Aorta (tissue), 5 donors: Measurements from ENCODE around the gene WNT7A. TPM values are rescaled to one million over a fixed set of nuclear protein-coding genes. Genes with fewer than 3 reads are reported as not detected.

ENCODE experiments used
- ATAC-seq: fragments of 200-7000 bp; cut with Tn5 transposase; one replicate; pipeline ENCODE4 v1.9.1; 2022; ENCODE audit warnings: moderate library complexity; ENCODE audit not compliant: low FRiP score
- DNase-seq, 2 donors: peaks; one replicate each; pipeline ENCODE4 v3.0.0-alpha.2; 2020
- H3K27ac ChIP-seq, 2 donors: one replicate each; pipeline ENCODE4 v1.5.1; 2013; ENCODE audit warnings: low read length in 2 of 2, mild to moderate bottlenecking in 2 of 2, moderate library complexity in 2 of 2, control low read depth in 1 of 2, inconsistent platforms in 1 of 2, low read depth in 1 of 2
- H3K27me3 ChIP-seq, 2 donors: one replicate each; pipeline ENCODE4 v1.6.1; 2013; ENCODE audit warnings: control low read depth in 1 of 2, low read length in 1 of 2, mild to moderate bottlenecking in 1 of 2, moderate library complexity in 1 of 2; ENCODE audit not compliant: insufficient read depth in 2 of 2, control insufficient read depth in 1 of 2
- H3K36me3 ChIP-seq, 2 donors: one replicate each; pipeline ENCODE4 v1.6.1; 2013; ENCODE audit warnings: control low read depth in 1 of 2, low read length in 1 of 2, mild to moderate bottlenecking in 1 of 2; ENCODE audit not compliant: insufficient read depth in 2 of 2, control insufficient read depth in 1 of 2
- H3K4me1 ChIP-seq, 2 donors: one replicate each; pipeline ENCODE4 v1.6.1; 2013; ENCODE audit warnings: low read length in 2 of 2, control low read depth in 1 of 2, mild to moderate bottlenecking in 1 of 2, moderate library complexity in 1 of 2; ENCODE audit not compliant: insufficient read depth in 2 of 2, control insufficient read depth in 1 of 2
- H3K4me3 ChIP-seq, 2 donors: one replicate each; pipeline ENCODE4 v1.5.1; 2013; ENCODE audit warnings: low read length in 2 of 2, control low read depth in 1 of 2, mild to moderate bottlenecking in 1 of 2
- H3K9me3 ChIP-seq: one replicate; pipeline ENCODE4 v1.6.1; 2013; ENCODE audit warnings: mild to moderate bottlenecking, low read length; ENCODE audit not compliant: control insufficient read depth
- WGBS, 2 donors: extraction: QIAGEN DNeasy Blood & Tissue Kit; methylation state at CpG; one replicate each; pipeline ENCODE4 v1.1.7; 2013; 5-methylcytosine and 5-hydroxymethylcytosine counted together
- intact Hi-C, 2 donors: fragments of 100-400 bp; cut with DNase I; formaldehyde crosslinking; loops; one replicate each; pipeline versions ENCODE4 v1.14.2 to v1.15.0; 2022
- polyA plus RNA-seq, 2 donors: library from polyadenylated mRNA; stranded (reverse); fragments of 200-250 nt; gene quantifications; one replicate each; pipeline ENCODE4 v1.2.3, GENCODE V29; 2013
- total RNA-seq, 2 donors: library from RNA; stranded (reverse); fragmentation: NEBNext Ultra II Directional; extraction: Animal tissue kit (Norgen Biotek cat#: 25700); gene quantifications; one replicate each; pipeline ENCODE4 v1.2.1, GENCODE V29; 2021
- donor health status: healthy with polysubstance abuse.
- donor health status: Bipolar disorder and iron deficiency.
- donor health status: DM: no; HTN: no; CAD: no.
- donor health status: DM: no; HTN: no; CAD: no.
- donor health status: DM: yes; HTN: yes; CAD: no.

WNT7A gene
- total and polyA plus RNA-seq, 4 donors = not detected

- H3K36me3 ChIP-seq = no peaks in the 10 kb centered on the region
- WGBS, 2 donors = 70 to 76% methylated on average over 8 of the region's 8 CpGs
- H3K4me1 ChIP-seq = no peaks in the 10 kb centered on the region
- ATAC-seq = no peak
- intact Hi-C loops = no loop called here
- no peaks in the 10 kb centered on the region for H3K27me3 ChIP-seq
- H3K9me3 ChIP-seq = peaks cover 2% of the 10 kb centered on the region
- H3K4me3 ChIP-seq = no peak overlapping the region
- H3K27ac ChIP-seq = no peak overlapping the region
- DNase-seq = peak in 1 of 2 donors; percentile 20
Observed at GRCh38 chr3:13824521-13825310, 55.2 kb downstream of the WNT7A start.

- Histone ChIP-seq H3K9me3 (peaks cover 4% of the 10 kb centered on the region), H3K27me3 (no peaks in the 10 kb centered on the region), H3K4me1 (no peaks in the 10 kb centered on the region), H3K27ac (no peak overlapping the region), H3K36me3 (no peaks in the 10 kb centered on the region), H3K4me3 (no peak overlapping the region)
- WGBS, 2 donors = 73 to 74% methylated on average over 3 of the region's 3 CpGs
- ATAC-seq (no peak), DNase-seq (peak in 1 of 2 donors; percentile 26)
- intact Hi-C loops = no loop called here
Observed at GRCh38 chr3:13823692-13824091, 56.2 kb downstream of the WNT7A start.

GRCh38 chr3:13822871-13823585 lies 56.8 kb downstream of the WNT7A start:
- 81 to 85% methylated on average over 8 of the region's 8 CpGs for WGBS, 2 donors
- Histone ChIP-seq H3K9me3 (peaks cover 4% of the 10 kb centered on the region), H3K4me1 (no peaks in the 10 kb centered on the region), H3K36me3 (no peaks in the 10 kb centered on the region), H3K27ac (no peak overlapping the region), H3K4me3 (no peak overlapping the region), H3K27me3 (no peaks in the 10 kb centered on the region)
- no peak for ATAC-seq
- peak in 1 of 2 donors; percentile 38 for DNase-seq
- intact Hi-C loops = no loop called here

- peaks cover 5% of the 10 kb centered on the region for H3K9me3 ChIP-seq
- H3K36me3 ChIP-seq = no peaks in the 10 kb centered on the region
- H3K4me3 ChIP-seq = no peak overlapping the region
- intact Hi-C loops = no loop called here
- no peaks in the 10 kb centered on the region for H3K27me3 ChIP-seq
- no peak overlapping the region for H3K27ac ChIP-seq
- no peaks in the 10 kb centered on the region for H3K4me1 ChIP-seq
- ATAC-seq = no peak
- 64 to 67% methylated on average over 5 of the region's 5 CpGs for WGBS, 2 donors
- DNase-seq = peak in 1 of 2 donors; percentile 31
Observed at GRCh38 chr3:13822042-13822441, 57.8 kb downstream of the WNT7A start.

GRCh38 chr3:13821126-13821525 lies 58.7 kb downstream of the WNT7A start:
- Histone ChIP-seq H3K27ac (no peak overlapping the region), H3K4me3 (no peak overlapping the region), H3K36me3 (no peaks in the 10 kb centered on the region), H3K27me3 (no peaks in the 10 kb centered on the region), H3K9me3 (peaks cover 9% of the 10 kb centered on the region), H3K4me1 (no peaks in the 10 kb centered on the region)
- 81 to 82% methylated on average over 3 of the region's 3 CpGs for WGBS, 2 donors
- ATAC-seq = no peak
- intact Hi-C loops = no loop called here
- DNase-seq = peak in 1 of 2 donors; percentile 19

- Histone ChIP-seq H3K27me3 (peaks cover 0 to 2% of the 10 kb centered on the region in 2 donors), H3K27ac (no peak overlapping the region), H3K36me3 (no peaks in the 10 kb centered on the region), H3K4me3 (no peak overlapping the region), H3K9me3 (peaks cover 27% of the 10 kb centered on the region), H3K4me1 (no peaks in the 10 kb centered on the region)
- peak in 1 of 2 donors; percentile 70 for DNase-seq
- WGBS, 2 donors = 80 to 81% methylated on average over 30 of the region's 30 CpGs
- no peak for ATAC-seq
- intact Hi-C loops = no loop called here
Observed at GRCh38 chr3:13818919-13819318, 61.0 kb downstream of the WNT7A start.

- Histone ChIP-seq H3K27me3 (peaks cover 0 to 2% of the 10 kb centered on the region in 2 donors), H3K9me3 (peaks cover 33% of the 10 kb centered on the region), H3K4me1 (no peaks in the 10 kb centered on the region), H3K27ac (no peak overlapping the region), H3K36me3 (no peaks in the 10 kb centered on the region), H3K4me3 (no peak overlapping the region)
- ATAC-seq = no peak
- intact Hi-C loops = no loop called here
- DNase-seq = peak in 1 of 2 donors; percentile 37
- 89 to 94% methylated on average over 3 of the region's 3 CpGs for WGBS, 2 donors
Observed at GRCh38 chr3:13815088-13815683, 64.7 kb downstream of the WNT7A start.

GRCh38 chr3:13812034-13812471 lies 67.8 kb downstream of the WNT7A start:
- H3K4me1 ChIP-seq = no peaks in the 10 kb centered on the region
- DNase-seq (peak in 1 of 2 donors; percentile 32), ATAC-seq (no peak)
- H3K9me3 ChIP-seq = peaks cover 32% of the 10 kb centered on the region
- no peak overlapping the region for H3K4me3 ChIP-seq
- intact Hi-C loops = no loop called here
- no peak overlapping the region for H3K27ac ChIP-seq
- WGBS, 2 donors = 36 to 41% methylated on average over 11 of the region's 11 CpGs
- peaks cover 0 to 2% of the 10 kb centered on the region in 2 donors for H3K27me3 ChIP-seq
- H3K36me3 ChIP-seq = no peaks in the 10 kb centered on the region
